ENCODE results near the gene MED13.

DNA sequence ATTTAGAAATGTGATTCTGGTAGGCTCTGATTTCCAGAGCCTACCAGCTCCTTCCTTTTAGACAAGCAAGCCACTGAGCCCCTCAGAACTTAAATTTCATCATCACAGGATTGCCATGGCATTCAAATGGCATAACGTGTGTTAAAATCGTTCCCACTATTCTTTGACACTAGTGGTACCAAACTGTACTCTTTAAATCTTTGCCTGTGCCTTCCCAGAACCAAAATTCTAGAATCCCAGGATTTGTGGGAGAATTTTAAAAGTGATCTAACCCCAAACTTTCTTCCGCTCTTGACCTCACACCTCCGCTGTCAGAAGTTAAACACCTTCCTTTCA lies 137.0 kb downstream of the MED13 start:
- TF ChIP-seq POLR2A (IDR thresholded peaks at IDR 0.05; ENCODE audit: low read depth, low read length) = no peak
- TF ChIP-seq TAF1 (IDR thresholded peaks at IDR 0.05; ENCODE audit: borderline replicate concordance, low read depth, low read length) = no peak
- no peak for TF ChIP-seq POLR2AphosphoS5 (IDR thresholded peaks at IDR 0.05; ENCODE audit: low read depth, low read length)

All from GM12892 (cell line).